Stomach (tissue), 4 donors: ENCODE results near the gene BBS9.

Experiments
- POLR2A ChIP-seq, 4 donors: fragments of 450-650 bp; IDR thresholded peaks; one replicate each; pipeline ENCODE4 v1.6.1; 2016; ENCODE audit warnings: antibody characterized with exemption in 4 of 4, control low read depth in 2 of 4, mild to moderate bottlenecking in 1 of 4, moderate library complexity in 1 of 4
- TF ChIP-seq, protein P1 (sequence below), 7 experiments: fragments of 450-650 bp in 4 of 7; fragments of 200-600 bp in 3 of 7; sonication (generic) in 3 of 7; IDR thresholded peaks; one replicate each; pipeline ENCODE4 v1.5.1; 2016 to 2019; ENCODE audit warnings: antibody characterized with exemption in 7 of 7, control low read depth in 2 of 7, mild to moderate bottlenecking in 1 of 7

DNA sequence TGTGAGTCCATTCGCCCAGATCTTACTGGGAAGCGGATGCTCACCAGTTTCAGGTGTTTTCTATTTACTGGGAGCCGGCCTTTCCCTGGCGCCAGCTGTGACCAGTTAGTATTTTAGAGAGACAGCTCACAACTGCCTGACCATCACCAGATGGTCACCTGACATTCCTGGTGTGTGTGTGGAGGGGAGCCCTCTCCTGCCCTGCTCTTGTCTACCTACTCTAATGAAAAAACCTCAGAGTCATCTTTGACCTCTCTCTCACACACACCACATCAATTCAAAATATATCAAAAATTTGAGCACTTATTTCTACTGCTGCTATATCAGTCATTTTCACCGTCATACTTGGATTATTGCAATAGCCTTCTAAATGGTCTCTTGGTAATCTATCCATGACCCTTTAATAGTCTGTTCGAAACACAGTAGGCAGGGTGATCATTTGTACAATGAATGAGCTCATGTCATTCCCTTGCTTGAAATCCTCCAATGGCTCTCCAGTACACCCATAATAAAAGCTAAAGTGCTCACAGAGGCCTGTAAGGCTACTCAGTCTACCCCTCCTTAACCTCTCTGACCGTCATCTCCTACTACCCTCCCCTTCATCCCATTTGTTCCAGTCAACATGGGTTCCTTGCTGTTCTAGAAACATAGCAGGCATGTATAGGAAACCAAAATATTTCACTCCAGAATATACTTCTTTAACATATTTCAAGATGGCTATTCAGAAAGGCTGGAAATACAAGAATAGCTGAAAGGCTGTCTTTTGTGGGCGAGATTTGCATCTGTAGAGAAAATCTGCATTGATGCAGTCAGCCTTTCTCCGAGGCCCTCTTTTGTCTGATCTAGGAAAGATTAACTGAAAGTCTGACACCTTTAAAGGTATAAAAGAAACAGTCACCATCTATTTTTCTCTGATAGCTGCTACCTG, 49.3 kb upstream of the BBS9 start:
- TF ChIP-seq, protein P1, sequence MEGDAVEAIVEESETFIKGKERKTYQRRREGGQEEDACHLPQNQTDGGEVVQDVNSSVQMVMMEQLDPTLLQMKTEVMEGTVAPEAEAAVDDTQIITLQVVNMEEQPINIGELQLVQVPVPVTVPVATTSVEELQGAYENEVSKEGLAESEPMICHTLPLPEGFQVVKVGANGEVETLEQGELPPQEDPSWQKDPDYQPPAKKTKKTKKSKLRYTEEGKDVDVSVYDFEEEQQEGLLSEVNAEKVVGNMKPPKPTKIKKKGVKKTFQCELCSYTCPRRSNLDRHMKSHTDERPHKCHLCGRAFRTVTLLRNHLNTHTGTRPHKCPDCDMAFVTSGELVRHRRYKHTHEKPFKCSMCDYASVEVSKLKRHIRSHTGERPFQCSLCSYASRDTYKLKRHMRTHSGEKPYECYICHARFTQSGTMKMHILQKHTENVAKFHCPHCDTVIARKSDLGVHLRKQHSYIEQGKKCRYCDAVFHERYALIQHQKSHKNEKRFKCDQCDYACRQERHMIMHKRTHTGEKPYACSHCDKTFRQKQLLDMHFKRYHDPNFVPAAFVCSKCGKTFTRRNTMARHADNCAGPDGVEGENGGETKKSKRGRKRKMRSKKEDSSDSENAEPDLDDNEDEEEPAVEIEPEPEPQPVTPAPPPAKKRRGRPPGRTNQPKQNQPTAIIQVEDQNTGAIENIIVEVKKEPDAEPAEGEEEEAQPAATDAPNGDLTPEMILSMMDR (IDR thresholded peaks at IDR 0.05) = no peak
- TF ChIP-seq POLR2A (IDR thresholded peaks at IDR 0.05) = no peak
